ENCODE results near the gene RPL5. TPM values are rescaled to one million over a fixed set of nuclear protein-coding genes. Genes with fewer than 3 reads are reported as not detected.

The RPL5 gene
- polyA plus RNA-seq, 1 donor from 2014 or later = 1,645 TPM

DNA sequence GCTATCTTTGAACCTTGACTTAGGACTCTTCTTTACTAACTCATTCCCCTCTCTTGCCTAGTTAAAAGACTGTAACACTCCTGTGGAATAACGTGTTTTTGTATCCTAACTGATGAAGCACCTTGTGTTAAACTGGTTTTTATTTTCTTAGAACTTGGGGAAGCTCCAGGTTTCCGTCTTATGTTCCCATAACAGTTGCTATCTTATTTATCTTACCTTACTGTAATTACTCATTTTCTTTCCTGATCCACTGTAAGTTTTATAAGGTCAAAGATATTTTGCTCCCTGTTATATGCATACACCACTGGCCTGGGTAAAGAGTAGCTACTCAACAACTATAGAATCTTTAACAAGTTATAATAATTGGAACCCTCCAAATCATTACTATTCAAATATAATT, 43.1 kb downstream of the RPL5 start:
- no peaks in the 10 kb centered on the region for H3F3A ChIP-seq (ENCODE audit: insufficient read depth, low read length, poor library complexity, severe bottlenecking)
- H3K9ac ChIP-seq (ENCODE audit: low read length) = no peak overlapping the region
- H2AFZ ChIP-seq (ENCODE audit: low read depth, low read length) = no peak overlapping the region
- H3K79me2 ChIP-seq (replicated peaks; ENCODE audit: insufficient read depth, low read length) = no peaks in the 10 kb centered on the region
- no peak for TF ChIP-seq TAF1 (IDR thresholded peaks at IDR 0.05; ENCODE audit: low read depth)
- TF ChIP-seq EZH2 (IDR thresholded peaks at IDR 0.05; ENCODE audit: borderline replicate concordance, insufficient read depth, low read length, poor library complexity, severe bottlenecking) = no peak
- TF ChIP-seq MXI1 (conservative IDR thresholded peaks at IDR 0.05; ENCODE audit: poor library complexity, severe bottlenecking) = no peak
- TF ChIP-seq, protein P1, sequence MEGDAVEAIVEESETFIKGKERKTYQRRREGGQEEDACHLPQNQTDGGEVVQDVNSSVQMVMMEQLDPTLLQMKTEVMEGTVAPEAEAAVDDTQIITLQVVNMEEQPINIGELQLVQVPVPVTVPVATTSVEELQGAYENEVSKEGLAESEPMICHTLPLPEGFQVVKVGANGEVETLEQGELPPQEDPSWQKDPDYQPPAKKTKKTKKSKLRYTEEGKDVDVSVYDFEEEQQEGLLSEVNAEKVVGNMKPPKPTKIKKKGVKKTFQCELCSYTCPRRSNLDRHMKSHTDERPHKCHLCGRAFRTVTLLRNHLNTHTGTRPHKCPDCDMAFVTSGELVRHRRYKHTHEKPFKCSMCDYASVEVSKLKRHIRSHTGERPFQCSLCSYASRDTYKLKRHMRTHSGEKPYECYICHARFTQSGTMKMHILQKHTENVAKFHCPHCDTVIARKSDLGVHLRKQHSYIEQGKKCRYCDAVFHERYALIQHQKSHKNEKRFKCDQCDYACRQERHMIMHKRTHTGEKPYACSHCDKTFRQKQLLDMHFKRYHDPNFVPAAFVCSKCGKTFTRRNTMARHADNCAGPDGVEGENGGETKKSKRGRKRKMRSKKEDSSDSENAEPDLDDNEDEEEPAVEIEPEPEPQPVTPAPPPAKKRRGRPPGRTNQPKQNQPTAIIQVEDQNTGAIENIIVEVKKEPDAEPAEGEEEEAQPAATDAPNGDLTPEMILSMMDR (IDR thresholded peaks at IDR 0.05; ENCODE audit: poor library complexity, severe bottlenecking) = no peak
- TF ChIP-seq POLR2AphosphoS5 (IDR thresholded peaks at IDR 0.05) = no peak
- no peak for TF ChIP-seq RAD21 (conservative IDR thresholded peaks at IDR 0.05)
- no peak for TF ChIP-seq EP300 (conservative IDR thresholded peaks at IDR 0.05; ENCODE audit: poor library complexity, severe bottlenecking)
- TF ChIP-seq SMC3 (conservative IDR thresholded peaks at IDR 0.05; ENCODE audit: poor library complexity) = no peak
- no peaks in the 10 kb centered on the region for H3K36me3 ChIP-seq (ENCODE audit: insufficient read depth, low read length)
- H3K27me3 ChIP-seq (ENCODE audit: insufficient read depth, low read depth, low read length) = no peaks in the 10 kb centered on the region
- no peaks in the 10 kb centered on the region for H4K20me1 ChIP-seq (ENCODE audit: insufficient read depth)
- H3K9me3 ChIP-seq (ENCODE audit: low read length) = peaks cover 3% of the 10 kb centered on the region
- H3K9me2 ChIP-seq (ENCODE audit: insufficient read depth, low read length) = no peaks in the 10 kb centered on the region
- H3K4me3 ChIP-seq (ENCODE audit: low read length) = no peak overlapping the region
- H3K27ac ChIP-seq (ENCODE audit: low read length) = no peak overlapping the region
- no peak overlapping the region for H3K4me2 ChIP-seq (ENCODE audit: low read length)

DNA sequence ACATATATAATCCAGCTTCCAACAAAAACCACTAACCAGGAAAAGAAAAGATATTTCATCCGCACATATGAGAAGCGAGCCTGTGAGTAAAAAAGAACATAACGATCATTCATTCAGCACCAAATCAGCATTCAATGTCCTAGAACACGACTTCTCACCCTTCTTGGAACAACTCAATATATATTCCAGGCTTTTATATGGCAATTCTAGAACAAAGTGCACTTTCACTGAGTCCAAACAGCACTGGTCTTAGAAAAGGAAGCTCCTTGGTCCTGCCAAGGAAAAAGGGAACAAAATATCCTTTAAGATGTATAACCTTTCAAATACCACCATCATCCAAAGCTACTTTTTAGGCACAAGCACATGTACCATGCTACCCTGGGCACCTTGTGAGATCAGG, 44.5 kb downstream of the RPL5 start:
- Histone ChIP-seq H4K20me1 (ENCODE audit: insufficient read depth) (no peaks in the 10 kb centered on the region), H3K79me2 (replicated peaks; ENCODE audit: insufficient read depth, low read length) (no peaks in the 10 kb centered on the region), H3K27me3 (ENCODE audit: insufficient read depth, low read depth, low read length) (no peaks in the 10 kb centered on the region), H3F3A (ENCODE audit: insufficient read depth, low read length, poor library complexity, severe bottlenecking) (no peaks in the 10 kb centered on the region), H2AFZ (ENCODE audit: low read depth, low read length) (no peak overlapping the region), H3K4me2 (ENCODE audit: low read length) (no peak overlapping the region), H3K36me3 (ENCODE audit: insufficient read depth, low read length) (no peaks in the 10 kb centered on the region), H3K9ac (ENCODE audit: low read length) (no peak overlapping the region), H3K27ac (ENCODE audit: low read length) (no peak overlapping the region), H3K9me3 (ENCODE audit: low read length) (peaks cover 3% of the 10 kb centered on the region), H3K9me2 (ENCODE audit: insufficient read depth, low read length) (no peaks in the 10 kb centered on the region), H3K4me3 (ENCODE audit: low read length) (no peak overlapping the region)
- no peak for TF ChIP-seq TAF1 (IDR thresholded peaks at IDR 0.05; ENCODE audit: low read depth)
- TF ChIP-seq, protein P2, sequence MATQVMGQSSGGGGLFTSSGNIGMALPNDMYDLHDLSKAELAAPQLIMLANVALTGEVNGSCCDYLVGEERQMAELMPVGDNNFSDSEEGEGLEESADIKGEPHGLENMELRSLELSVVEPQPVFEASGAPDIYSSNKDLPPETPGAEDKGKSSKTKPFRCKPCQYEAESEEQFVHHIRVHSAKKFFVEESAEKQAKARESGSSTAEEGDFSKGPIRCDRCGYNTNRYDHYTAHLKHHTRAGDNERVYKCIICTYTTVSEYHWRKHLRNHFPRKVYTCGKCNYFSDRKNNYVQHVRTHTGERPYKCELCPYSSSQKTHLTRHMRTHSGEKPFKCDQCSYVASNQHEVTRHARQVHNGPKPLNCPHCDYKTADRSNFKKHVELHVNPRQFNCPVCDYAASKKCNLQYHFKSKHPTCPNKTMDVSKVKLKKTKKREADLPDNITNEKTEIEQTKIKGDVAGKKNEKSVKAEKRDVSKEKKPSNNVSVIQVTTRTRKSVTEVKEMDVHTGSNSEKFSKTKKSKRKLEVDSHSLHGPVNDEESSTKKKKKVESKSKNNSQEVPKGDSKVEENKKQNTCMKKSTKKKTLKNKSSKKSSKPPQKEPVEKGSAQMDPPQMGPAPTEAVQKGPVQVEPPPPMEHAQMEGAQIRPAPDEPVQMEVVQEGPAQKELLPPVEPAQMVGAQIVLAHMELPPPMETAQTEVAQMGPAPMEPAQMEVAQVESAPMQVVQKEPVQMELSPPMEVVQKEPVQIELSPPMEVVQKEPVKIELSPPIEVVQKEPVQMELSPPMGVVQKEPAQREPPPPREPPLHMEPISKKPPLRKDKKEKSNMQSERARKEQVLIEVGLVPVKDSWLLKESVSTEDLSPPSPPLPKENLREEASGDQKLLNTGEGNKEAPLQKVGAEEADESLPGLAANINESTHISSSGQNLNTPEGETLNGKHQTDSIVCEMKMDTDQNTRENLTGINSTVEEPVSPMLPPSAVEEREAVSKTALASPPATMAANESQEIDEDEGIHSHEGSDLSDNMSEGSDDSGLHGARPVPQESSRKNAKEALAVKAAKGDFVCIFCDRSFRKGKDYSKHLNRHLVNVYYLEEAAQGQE (IDR thresholded peaks at IDR 0.05; ENCODE audit: borderline replicate concordance) = no peak
- no peak for TF ChIP-seq EP300 (conservative IDR thresholded peaks at IDR 0.05; ENCODE audit: poor library complexity, severe bottlenecking)
- no peak for TF ChIP-seq SMC3 (conservative IDR thresholded peaks at IDR 0.05; ENCODE audit: poor library complexity)
- TF ChIP-seq EZH2 (IDR thresholded peaks at IDR 0.05; ENCODE audit: borderline replicate concordance, insufficient read depth, low read length, poor library complexity, severe bottlenecking) = no peak
- no peak for TF ChIP-seq POLR2AphosphoS5 (IDR thresholded peaks at IDR 0.05)
- no peak for TF ChIP-seq MXI1 (conservative IDR thresholded peaks at IDR 0.05; ENCODE audit: poor library complexity, severe bottlenecking)
- no peak for TF ChIP-seq RAD21 (conservative IDR thresholded peaks at IDR 0.05)
- TF ChIP-seq, protein P1 (IDR thresholded peaks at IDR 0.05; ENCODE audit: poor library complexity, severe bottlenecking) = no peak

Measured in neural cell (in vitro differentiated cells).